ENCODE measurements around the gene TMEM250. TPM values are rescaled to one million over a fixed set of nuclear protein-coding genes. Genes with fewer than 3 reads are reported as not detected.

Gene TMEM250
- total and polyA plus RNA-seq, 2 of the 4 experiments (the other 2 are of a cell fraction), result 14.0 to 17.5 TPM

DNA sequence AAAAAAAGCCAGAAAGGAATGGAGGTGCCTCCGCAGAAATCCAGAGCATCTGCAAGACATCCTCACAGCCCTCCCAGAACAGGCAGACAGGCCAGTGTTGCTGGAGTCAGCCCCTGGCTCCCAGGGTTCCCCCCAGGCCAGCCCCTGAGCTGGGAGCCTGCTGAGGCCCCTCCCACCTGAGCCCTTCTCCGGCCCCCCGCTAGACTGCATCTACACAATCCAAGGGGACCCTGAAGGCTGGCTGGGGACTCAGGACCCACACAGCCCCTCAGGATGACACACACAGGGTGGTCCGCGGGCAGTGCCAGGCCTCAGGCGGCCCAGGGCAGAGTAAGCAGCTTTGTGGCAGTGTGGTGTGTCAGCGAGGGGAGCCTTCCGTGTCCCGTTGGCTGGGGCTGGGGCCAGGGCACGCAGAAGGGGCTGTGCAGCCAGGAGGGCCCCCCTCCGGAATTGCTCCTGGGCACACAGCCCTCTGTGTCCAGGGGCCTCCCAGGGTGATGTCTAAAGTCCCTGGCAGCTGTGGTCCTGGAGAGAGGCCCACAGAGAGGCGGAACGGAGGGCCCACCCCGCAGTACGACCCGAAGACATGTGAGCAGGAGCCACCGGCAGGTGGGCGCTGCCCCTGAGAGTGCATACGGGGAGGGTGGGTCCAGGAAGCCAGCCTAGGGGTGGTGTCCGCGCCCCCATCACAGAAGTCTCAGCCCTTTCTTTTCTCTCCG is 2.9 kb downstream of the TMEM250 start:
- no peak overlapping the region for H3K23ac ChIP-seq (ENCODE audit: low read depth, low read length)
- H3K9me3 ChIP-seq (ENCODE audit: control insufficient read depth, insufficient read depth, low read length), result no peaks in the 10 kb centered on the region
- H3K9ac ChIP-seq (ENCODE audit: low read depth, low read length), result no peak overlapping the region
- no peak overlapping the region for H3K4ac ChIP-seq (ENCODE audit: low read depth, low read length)
- H3K4me2 ChIP-seq (ENCODE audit: low read depth, low read length), result no peak overlapping the region
- intact Hi-C loops (cut with micrococcal nuclease), result no loop called here
- WGBS, 2 experiments (ENCODE audit: extremely low coverage in 2 of 2, insufficient read length in 1 of 2), result 93% methylated on average over 8 of the region's 22 CpGs; no CpG with 5 or more reads in 1 of the 2 experiments
- no peak overlapping the region for H3K4me3 ChIP-seq (ENCODE audit: insufficient read depth, low read depth, low read length)
- no peak overlapping the region for H2AFZ ChIP-seq (replicated peaks; ENCODE audit: low read length, poor library complexity)
- DNase-seq (no peak), ATAC-seq (ENCODE audit: low read depth) (no peak)
- H3K4me1 ChIP-seq (ENCODE audit: control insufficient read depth, insufficient read depth, low read length), result peaks cover 11% of the 10 kb centered on the region
- peaks cover 15% of the 10 kb centered on the region; the same call in 1 of the 2 replicates for H3K36me3 ChIP-seq (ENCODE audit: control insufficient read depth, insufficient read depth, low read length)
- H2AK9ac ChIP-seq (replicated peaks; ENCODE audit: low read depth, low read length, poor library complexity), result no peak overlapping the region
- BruUV-seq (replicated peaks), result no TSS peak
- peaks cover 5 to 42% of the 10 kb centered on the region in 2 experiments; a peak in 3 of 4 replicates for H3K79me1 ChIP-seq (ENCODE audit: low read depth in 1 of 2, low read length in 2 of 2)
- ChIA-PET CTCF (no interaction called here), POLR2A (ENCODE audit: unreplicated experiment) (no interaction called here)
- H2BK5ac ChIP-seq (ENCODE audit: low read depth, low read length, poor library complexity, severe bottlenecking), result no peak overlapping the region
- TF ChIP-seq SMC3 (IDR thresholded peaks at IDR 0.05; ENCODE audit: low read depth, low read length) (no peak), MAZ (IDR thresholded peaks at IDR 0.05; ENCODE audit: borderline replicate concordance, low read depth, low read length) (no peak), RAD21 (IDR thresholded peaks at IDR 0.05; ENCODE audit: low read length) (no peak), RFX5 (IDR thresholded peaks at IDR 0.05; ENCODE audit: low read depth, low read length) (no peak), CHD1 (IDR thresholded peaks at IDR 0.05; ENCODE audit: low read depth, low read length) (no peak), FOS (IDR thresholded peaks at IDR 0.05; ENCODE audit: low read depth, low read length) (no peak), MAFK (IDR thresholded peaks at IDR 0.05; ENCODE audit: low read depth, low read length) (no peak)
- TF ChIP-seq, protein P1, sequence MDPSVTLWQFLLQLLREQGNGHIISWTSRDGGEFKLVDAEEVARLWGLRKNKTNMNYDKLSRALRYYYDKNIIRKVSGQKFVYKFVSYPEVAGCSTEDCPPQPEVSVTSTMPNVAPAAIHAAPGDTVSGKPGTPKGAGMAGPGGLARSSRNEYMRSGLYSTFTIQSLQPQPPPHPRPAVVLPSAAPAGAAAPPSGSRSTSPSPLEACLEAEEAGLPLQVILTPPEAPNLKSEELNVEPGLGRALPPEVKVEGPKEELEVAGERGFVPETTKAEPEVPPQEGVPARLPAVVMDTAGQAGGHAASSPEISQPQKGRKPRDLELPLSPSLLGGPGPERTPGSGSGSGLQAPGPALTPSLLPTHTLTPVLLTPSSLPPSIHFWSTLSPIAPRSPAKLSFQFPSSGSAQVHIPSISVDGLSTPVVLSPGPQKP (IDR thresholded peaks at IDR 0.05; ENCODE audit: borderline replicate concordance, low read depth, low read length), result no peak
- TF ChIP-seq, protein P2, sequence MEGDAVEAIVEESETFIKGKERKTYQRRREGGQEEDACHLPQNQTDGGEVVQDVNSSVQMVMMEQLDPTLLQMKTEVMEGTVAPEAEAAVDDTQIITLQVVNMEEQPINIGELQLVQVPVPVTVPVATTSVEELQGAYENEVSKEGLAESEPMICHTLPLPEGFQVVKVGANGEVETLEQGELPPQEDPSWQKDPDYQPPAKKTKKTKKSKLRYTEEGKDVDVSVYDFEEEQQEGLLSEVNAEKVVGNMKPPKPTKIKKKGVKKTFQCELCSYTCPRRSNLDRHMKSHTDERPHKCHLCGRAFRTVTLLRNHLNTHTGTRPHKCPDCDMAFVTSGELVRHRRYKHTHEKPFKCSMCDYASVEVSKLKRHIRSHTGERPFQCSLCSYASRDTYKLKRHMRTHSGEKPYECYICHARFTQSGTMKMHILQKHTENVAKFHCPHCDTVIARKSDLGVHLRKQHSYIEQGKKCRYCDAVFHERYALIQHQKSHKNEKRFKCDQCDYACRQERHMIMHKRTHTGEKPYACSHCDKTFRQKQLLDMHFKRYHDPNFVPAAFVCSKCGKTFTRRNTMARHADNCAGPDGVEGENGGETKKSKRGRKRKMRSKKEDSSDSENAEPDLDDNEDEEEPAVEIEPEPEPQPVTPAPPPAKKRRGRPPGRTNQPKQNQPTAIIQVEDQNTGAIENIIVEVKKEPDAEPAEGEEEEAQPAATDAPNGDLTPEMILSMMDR (conservative IDR thresholded peaks at IDR 0.05; ENCODE audit: low read depth, low read length), result no peak
- H3K18ac ChIP-seq (ENCODE audit: low read depth, low read length), result no peak overlapping the region
- H2BK20ac ChIP-seq (ENCODE audit: low read depth, low read length), result no peak overlapping the region
- no peak overlapping the region for H3K14ac ChIP-seq (replicated peaks; ENCODE audit: low read depth, low read length)
- no peak overlapping the region for H4K91ac ChIP-seq (ENCODE audit: insufficient read depth, low read depth, low read length)
- dilution Hi-C loops (cut with HindIII; ENCODE audit: low sequenced_read_pairs, unreplicated experiment), result no loop called here
- in situ Hi-C loops (cut with MboI; ENCODE audit: low sequenced_read_pairs), result no loop called here
- no peak overlapping the region for H2AK5ac ChIP-seq (ENCODE audit: low read depth, low read length)
- no peak overlapping the region for H4K5ac ChIP-seq (ENCODE audit: low read depth, low read length)
- H3K9me1 ChIP-seq (ENCODE audit: insufficient read depth, low read length), result peaks cover 7% of the 10 kb centered on the region; the same call in 1 of the 2 replicates
- no peak overlapping the region for H3K56ac ChIP-seq (ENCODE audit: extremely low read depth, insufficient read depth, low read length)
- no peak overlapping the region for H2BK15ac ChIP-seq (ENCODE audit: low read depth, low read length)
- no peaks in the 10 kb centered on the region; the same call in 1 of the 2 replicates for H4K20me1 ChIP-seq (ENCODE audit: insufficient read depth, low read length)
- no peak overlapping the region for H4K8ac ChIP-seq (ENCODE audit: low read depth in 2 of 2, low read length in 2 of 2)
- no peaks in the 10 kb centered on the region for H3K27me3 ChIP-seq (ENCODE audit: control insufficient read depth, insufficient read depth, low read length)
- H2BK120ac ChIP-seq (ENCODE audit: low read depth, low read length), result no peak overlapping the region
- no peak overlapping the region for H3K27ac ChIP-seq (ENCODE audit: insufficient read depth, low read length)

Measured in IMR-90 (cell line).